GM12891 (cell line): ENCODE data around the gene HIPK2.

Experiments used
- DNase-seq: peaks from one replicate; pipeline ENCODE4 v3.0.0; 2011; ENCODE audit warnings: low spot score; ENCODE audit not compliant: insufficient read length
- FAIRE-seq: peaks from 2 replicates; lab custom pipeline; 2011; peaks lifted over from hg19 to GRCh38; lab: Jason Lieb, UNC
- PAX5 ChIP-seq: IDR thresholded peaks from 2 replicates; pipeline ENCODE4 v1.6.1; 2011; ENCODE audit warnings: low read length, moderate library complexity, mild to moderate bottlenecking; ENCODE audit not compliant: insufficient read depth, severe bottlenecking
- POLR2A ChIP-seq: IDR thresholded peaks from 2 replicates; pipeline ENCODE4 v1.6.1; 2011; ENCODE audit warnings: low read depth, low read length, control low read depth
- POLR2AphosphoS5 ChIP-seq: IDR thresholded peaks from 2 replicates; pipeline ENCODE4 v1.6.1; 2011; ENCODE audit warnings: low read depth, low read length, control low read depth
- POU2F2 ChIP-seq: IDR thresholded peaks from 2 replicates; pipeline ENCODE4 v1.6.1; 2011; ENCODE audit warnings: low read depth, mild to moderate bottlenecking, control low read depth, low read length, moderate library complexity
- SPI1 ChIP-seq: IDR thresholded peaks from 2 replicates; pipeline ENCODE4 v1.6.1; 2011; ENCODE audit warnings: low read depth, low read length, control low read depth
- TAF1 ChIP-seq: IDR thresholded peaks from 2 replicates; pipeline ENCODE4 v1.6.1; 2011; ENCODE audit warnings: low read depth, low read length, control low read depth

Gene HIPK2

DNA sequence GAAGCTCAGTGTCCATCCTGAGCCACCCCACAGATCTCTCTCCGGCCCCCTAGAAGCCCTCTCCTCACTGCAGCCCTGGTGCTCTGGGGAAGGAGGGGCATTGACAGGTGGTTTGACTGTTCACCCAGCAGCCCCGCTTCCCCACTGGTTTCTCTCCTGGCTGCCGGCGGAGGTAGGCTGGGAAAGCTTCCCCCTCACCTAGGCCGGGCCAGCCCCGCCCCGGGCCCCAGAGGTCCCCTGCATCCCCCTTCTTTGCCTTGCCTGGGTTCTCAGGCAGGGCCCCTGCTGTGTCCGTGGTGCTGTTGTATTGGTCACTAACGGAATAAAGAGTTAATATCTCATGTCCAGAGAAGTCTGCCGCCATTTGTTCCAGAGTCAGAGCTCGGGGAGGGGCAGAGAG is 233.2 kb downstream of the HIPK2 start:
- DNase-seq (no peak), FAIRE-seq (no peak)
- TF ChIP-seq TAF1: no peak
- no peak for TF ChIP-seq POU2F2
- no peak for TF ChIP-seq POLR2AphosphoS5
- TF ChIP-seq PAX5: no peak
- TF ChIP-seq SPI1: no peak
- TF ChIP-seq POLR2A: no peak

DNA sequence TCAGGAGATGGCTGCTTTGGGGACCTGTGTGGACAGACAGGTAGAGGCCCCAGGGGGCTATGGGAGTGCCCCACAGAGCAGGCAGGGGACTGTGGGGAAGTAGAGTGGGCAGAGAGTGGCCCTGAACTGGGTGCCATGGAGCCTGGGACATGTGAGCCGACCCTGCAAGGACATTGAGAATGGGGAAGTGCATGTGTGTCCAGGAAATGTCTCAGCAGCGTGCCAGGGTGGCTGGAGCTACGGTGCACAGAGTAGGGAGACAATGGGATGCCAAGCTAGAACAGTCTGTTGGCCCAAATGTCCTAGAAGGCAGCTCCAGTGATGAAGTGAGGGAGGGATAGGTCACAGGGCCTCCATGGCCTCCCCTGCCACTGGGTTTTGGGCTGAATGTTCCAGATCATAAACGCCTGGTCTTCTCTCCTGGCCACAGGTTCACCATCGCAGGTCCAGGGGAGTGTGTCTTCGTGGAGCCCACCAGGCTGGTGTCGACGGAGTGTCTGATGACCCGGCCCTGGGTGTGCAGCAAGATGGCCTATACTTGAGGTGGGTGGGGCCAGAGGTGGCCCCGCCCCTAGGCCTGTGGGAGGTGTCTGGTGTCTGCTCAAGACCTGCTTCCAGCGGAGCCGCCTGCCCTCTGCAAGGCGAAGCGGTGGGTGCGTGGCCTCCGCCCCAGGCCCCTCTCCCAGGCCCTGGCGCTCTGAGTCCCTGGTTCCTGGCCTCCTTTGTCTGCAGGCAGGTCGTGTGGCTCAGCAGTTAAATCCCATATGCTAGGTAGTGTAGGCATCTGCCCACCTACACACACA is 233.8 kb downstream of the HIPK2 start:
- no peak for FAIRE-seq
- DNase-seq: no peak
- TF ChIP-seq SPI1 (peak; percentile 51), POLR2AphosphoS5 (no peak)

DNA sequence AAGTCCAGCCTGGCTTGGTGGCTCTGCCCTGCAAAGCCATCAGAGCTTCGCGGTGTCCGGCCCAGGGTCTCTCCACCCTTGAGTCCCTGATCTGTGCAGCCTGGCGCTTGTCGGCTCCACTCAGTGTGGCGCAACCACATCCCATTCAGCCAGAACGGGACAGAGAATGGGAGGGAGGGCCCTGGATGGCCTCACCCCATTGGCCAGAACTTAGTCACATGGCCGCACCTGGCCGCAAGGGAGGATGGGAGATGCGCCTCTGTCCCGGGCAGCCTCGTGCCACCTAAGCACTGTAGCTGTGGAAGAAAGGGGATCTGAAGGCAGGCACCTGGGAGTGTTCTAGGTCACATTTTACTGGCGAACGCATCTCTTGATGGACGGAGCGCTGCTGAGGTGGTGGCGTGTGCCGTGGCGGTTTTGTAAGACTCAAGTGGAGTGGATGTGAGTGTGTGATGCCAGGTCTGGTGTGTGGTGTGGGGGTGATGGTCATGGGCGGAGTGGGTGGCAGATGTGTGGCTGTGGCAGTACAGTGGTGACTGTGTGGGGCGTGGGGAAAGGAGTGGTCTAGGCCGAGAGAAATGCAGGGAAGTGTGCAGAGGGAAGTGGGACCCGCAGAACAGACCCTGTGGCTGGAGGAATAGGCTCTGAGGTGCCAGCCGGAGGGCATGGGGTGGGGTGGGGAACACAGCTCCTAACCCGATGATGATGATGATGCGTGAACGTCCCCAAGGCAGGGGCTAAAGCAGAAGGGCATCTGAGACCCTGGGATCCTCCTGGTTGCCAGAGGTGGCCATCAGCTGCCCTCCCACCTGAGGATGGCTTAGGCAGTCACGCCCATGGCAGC is 235.3 kb downstream of the HIPK2 start:
- no peak for DNase-seq
- no peak for FAIRE-seq
- no peak for TF ChIP-seq SPI1
- TF ChIP-seq PAX5: no peak
- TF ChIP-seq POU2F2: no peak
- no peak for TF ChIP-seq POLR2AphosphoS5
- no peak for TF ChIP-seq POLR2A
- TF ChIP-seq TAF1: no peak

DNA sequence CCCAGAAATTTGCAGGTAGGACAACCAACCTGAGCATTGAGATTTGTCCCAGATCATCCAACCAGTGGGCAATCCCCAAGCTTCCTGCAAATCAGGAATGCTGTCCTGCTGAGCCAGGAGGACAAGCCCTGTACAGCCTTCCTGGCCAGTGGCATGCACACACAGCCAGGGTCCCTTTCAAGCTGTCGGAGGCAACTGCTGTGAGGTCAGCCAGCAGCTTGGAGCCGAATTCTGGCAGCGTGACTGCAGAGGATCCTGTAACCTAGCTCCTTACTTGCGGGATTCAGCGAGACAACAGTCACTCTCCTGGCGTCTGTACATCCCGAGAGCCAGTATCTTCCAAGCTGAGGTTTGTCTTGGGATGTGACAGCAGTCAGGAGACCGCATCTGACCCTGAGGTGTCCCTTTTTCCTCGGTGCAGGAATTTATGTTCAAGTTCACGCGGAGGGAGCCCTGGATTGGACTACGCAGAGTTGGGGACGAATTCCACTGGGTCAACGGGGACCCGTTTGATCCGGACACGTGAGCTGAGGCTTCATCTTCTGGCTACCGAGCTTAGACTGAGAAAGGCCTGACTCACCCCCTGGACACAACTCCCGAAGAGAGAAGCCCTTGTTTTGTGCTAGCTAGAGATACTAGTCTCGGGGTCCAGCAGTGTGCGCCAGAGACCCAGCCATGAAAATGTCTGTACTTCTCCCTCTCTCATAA is 236.0 kb downstream of the HIPK2 start:
- DNase-seq (no peak), FAIRE-seq (no peak)
- TF ChIP-seq POLR2AphosphoS5: no peak
- TF ChIP-seq TAF1: no peak
- TF ChIP-seq PAX5: no peak
- no peak for TF ChIP-seq POLR2A
- TF ChIP-seq POU2F2: no peak
- TF ChIP-seq SPI1: no peak

GRCh38 chr7:139540203-139540602 is 237.6 kb downstream of the HIPK2 start:
- TF ChIP-seq SPI1: no peak
- no peak for TF ChIP-seq PAX5
- no peak for TF ChIP-seq POLR2AphosphoS5
- no peak for TF ChIP-seq POU2F2
- no peak for TF ChIP-seq TAF1
- no peak for TF ChIP-seq POLR2A
- FAIRE-seq: no peak
- no peak for DNase-seq

GRCh38 chr7:139538881-139539635 is 238.7 kb downstream of the HIPK2 start:
- TF ChIP-seq TAF1: no peak
- no peak for TF ChIP-seq POU2F2
- TF ChIP-seq POLR2A: no peak
- no peak for TF ChIP-seq SPI1
- FAIRE-seq (no peak), DNase-seq (no peak)

DNA sequence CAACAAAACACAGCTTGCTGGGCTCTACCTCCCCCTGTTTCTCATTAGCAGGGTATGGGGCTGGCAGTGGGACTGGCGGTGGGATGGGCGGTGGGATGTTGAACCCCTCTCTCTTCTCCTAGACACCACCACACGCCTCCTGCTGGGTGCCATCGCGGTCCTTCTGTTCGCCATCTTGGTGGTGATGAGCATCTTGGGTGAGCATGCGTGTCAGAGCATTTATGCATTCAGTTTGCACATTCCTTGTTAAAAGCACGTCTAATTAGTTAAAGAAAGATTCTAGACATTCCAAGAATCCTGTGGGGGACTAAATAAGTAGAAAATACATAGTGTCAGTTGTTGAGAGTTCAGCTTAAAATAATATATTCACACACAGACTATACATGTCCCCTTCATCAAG is 241.6 kb downstream of the HIPK2 start:
- FAIRE-seq: no peak
- no peak for TF ChIP-seq SPI1
- no peak for TF ChIP-seq POLR2A
- no peak for TF ChIP-seq TAF1
- TF ChIP-seq POLR2AphosphoS5: no peak
- no peak for TF ChIP-seq PAX5
- no peak for DNase-seq

GRCh38 chr7:139534966-139535651 is 242.7 kb downstream of the HIPK2 start:
- no peak for TF ChIP-seq SPI1
- no peak for TF ChIP-seq TAF1
- TF ChIP-seq POLR2AphosphoS5: no peak
- no peak for TF ChIP-seq POU2F2
- TF ChIP-seq POLR2A: no peak
- no peak for TF ChIP-seq PAX5
- DNase-seq: no peak
- no peak for FAIRE-seq
